ENCODE results near the gene RNF13.
"Not testable (repeated sequence)": the region's sequence is repeated elsewhere in the genome, so short reads cannot be mapped to it uniquely, and the experiment has no call there.

RNF13 gene

DNA sequence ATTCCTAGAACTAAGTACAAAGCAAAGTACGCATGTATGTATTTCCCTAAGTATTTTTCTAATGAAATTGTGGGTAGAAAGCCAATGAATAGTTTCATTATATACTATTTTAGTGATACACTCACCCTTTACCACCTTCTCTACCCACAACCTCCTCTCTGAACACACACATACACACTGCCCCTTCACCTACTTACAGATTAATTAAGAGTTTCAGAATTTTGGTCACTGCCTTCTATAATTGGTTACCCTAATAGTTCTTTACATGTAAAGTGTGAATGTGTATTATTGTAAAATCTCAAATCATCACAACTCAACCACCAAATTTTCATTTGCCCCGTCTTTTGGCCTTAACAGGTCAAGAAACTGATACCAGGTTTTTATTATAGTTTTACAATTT is 150.5 kb downstream of the RNF13 start:
- no peak for DNase-seq

DNA sequence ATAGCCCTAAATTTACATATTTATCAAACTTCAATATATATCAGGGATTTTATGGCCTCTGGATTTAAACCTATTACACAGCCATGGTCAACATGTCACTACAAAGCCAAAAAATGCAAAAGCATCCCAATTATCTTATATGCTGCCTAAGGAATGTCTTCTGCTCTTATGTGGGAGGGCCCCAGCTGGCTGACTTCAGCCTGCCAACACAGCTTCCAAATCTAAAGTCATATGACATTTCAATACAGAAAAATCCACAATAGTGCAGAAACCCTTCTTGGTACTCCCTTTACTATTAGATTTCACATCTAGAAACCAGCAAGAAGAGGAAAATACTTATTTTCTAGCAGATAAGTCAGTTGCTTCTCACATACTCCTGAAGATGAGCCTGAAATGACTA is 151.3 kb downstream of the RNF13 start:
- no peak for DNase-seq

DNA sequence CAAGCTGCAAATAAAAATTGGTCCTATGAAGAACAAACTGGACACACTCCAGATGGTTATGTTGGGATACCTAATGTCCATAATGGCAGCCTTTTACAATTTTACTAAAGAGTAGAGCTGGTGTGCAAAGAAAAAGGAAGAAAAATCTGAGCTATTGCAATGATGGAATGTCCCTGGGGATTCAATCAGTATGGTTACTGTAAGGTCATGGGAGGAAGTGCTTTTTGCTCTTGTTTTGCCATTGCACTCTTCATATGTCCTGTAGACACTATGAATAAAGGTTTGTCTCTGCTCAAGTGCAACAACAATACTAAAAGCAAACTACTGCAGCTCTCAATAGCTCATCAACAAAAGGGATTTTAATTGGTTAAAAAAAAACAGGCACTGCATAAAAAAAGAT is 152.3 kb downstream of the RNF13 start:
- DNase-seq = no peak

DNA sequence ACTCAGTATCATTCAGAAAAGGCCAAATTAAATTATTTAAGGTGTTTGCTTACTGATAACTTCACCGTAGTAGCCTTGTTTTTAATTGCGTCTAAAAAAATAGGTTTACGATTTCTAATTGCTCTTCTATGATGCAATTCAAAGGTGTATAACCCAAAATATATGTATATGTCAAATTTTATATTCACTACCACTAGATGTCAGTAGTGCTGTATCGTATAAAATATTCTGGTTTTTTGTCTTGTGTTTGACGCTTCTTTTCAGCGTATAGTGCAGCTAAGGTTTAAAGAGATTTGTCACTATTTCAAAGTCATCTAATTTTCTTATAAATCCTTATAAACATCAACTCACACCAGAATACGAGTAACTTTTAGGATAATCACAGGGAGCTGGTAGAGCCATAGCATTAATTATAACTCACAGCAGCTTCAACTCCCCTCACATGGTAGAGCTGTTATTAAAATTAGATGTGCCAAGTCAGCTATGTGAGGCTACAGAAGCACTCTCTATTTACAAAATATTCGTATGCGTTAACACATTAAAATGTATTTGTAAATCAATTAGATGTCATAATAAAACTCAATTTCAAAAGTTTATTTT is 154.2 kb downstream of the RNF13 start:
- peak; percentile 59 for DNase-seq

DNA sequence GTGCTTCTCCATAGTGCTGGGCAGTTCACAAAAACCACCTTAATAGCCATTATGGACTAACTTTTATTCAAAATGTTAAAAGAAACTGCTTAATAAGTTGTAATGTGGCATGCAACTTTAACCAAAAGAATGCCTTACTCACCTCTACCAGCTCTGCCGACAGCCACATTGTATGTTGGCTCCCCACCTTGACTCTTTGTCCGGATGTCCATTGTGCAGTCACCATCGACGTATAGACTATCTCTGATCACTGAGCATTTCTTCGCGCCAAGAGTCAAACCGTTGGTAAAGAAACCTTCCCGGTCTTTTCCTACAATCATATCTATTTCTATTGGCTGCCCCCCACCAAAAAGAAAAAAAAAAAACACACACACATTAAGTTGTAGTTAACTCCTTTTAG is 155.2 kb downstream of the RNF13 start:
- DNase-seq = no peak

DNA sequence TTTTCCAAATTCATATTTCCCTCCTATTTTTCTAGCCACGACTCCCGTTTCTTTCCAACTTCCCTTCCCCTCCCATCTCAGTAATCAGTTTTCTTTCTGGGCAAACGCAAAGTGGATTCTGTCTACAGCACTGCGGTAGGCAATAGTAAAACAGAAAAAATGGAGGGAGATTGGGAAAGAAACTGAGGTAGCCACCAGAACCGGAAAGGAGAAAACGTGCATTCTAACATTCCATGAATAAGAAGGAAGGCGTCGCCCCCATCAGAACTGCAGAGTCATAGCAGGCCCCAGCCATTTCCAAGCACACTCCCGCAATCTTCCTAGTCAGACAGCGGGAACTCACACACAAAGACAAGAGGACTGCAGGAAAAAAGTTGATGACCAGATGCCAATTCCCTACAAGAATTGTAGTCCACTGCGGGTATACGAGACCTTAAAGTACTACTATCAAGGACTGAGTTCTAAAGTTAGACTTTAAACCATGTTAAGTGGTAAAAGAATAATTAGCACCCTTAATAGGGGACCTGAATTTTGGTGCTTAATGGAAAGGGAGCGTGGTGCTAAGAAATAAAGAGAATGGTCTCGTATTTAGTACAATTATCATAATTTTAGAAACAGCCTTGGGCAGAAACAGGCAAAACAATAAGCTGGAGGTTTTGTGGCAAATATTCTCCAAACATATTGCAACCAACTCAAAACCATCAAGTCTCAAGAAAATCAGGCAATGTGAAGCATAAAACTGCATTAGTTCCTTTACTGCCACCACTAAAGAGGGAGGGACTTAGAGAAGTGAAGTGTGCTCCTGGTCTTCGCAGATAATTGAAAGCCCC is 156.3 kb downstream of the RNF13 start:
- DNase-seq = peak; percentile 65

DNA sequence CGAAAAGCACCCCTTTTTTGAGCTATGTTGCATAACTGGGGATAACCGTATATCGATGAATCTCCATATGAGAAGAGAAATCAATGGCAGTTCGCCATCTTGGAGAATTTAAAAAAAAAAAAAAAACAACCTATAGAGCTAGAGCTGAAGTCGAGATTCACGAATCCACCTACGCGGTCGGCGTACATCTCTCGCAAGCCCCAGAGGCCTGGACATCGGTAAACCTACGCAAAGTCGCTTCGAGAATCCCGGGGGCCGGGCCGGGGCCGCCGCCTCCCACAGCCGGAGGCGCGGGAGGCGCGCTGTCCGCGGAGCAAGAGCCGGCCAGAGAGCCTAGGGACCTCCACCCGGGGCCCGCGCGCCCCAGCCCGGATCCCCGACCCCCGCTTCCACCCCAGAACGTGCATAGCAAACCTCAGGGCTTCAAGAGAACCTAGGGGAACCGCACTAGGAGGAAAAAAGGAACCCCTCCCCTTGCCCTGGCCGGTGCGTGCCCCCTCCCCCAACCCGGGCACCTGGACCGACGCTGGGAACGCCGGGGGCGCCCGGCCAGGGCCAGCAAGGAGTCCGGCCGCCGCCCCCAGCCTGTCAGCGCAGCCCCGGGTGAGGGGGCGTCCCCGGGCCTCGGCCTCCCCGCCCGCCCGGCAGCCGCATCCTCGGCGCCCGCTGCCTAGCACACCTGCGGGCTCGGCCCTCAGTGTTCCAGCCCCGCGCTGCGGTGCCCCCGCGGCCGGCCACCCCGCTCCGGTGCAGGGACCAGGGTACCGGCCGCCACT is 157.1 kb downstream of the RNF13 start:
- DNase-seq = peak; percentile 86

DNA sequence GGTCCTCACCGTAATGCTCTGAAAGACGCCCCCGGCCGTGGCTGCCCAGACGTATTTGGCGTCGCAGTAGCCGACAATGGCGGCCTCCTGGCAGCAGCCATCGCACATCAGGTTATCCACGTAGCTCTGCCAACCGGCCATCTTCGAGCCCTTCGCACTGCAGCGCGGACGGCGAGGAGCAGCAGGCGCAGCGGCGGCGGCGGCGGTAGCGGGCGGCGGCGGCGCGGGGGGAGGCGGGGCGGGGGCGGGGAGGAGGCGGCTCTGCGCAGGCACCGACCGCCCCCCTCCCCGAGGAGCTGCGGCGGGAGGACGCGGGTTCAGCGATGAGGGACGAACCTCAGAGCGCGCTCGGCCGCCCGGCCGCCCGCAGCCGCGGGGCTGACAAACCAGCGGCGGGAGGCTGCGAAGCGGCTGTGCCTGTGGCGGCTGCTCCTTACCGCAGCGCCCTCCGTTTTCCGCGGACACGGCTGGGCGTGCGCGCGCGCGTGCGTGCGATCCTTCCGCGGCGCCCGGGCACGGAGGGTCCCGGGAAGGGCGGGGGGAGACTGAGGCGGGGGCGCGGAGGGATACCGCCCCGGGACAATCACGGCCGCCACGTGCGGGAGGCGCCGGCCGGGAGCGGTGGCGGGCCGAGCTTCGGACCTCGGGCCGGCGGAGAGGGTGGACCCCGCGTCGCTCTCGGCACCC is 157.8 kb downstream of the RNF13 start, which contains the start of gene PFN2:
TSS of gene PFN2 (minus strand) at position 180 of the 687 bp plus-strand sequence. CDS start at position 141, 39 bp downstream.
- peak; percentile 80 for DNase-seq

DNA sequence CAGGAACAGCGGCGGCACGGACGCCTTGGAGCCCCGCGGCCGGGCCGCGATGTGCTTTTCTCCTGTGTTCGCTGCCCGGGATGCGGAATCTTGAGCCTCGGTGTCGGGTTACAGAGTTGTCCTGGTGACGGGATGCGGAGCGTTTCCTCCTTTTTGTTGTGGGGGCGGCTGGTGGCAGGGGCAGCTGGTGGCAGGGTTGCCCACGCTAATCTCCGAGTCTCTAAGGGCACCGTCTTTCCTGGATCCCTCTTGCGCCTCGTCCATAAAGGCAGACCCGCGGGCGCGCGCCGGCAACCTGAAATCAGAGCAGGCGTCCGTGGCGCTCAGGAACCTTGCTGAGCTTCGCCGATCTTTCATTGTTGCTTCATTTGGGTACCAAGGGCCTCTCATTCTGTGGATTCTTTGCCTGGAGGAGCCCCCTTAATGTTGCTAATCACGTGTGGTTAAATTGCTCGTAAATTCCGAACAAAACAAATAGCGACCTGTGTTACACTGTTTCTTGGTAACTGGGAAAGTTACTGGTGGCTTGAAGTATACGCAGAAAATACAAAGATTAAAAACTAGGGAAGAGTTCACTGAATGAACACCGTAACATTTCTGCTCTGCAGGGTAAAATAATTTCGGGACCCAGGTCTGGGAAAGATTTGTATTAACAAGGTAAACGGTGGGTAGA is 158.5 kb downstream of the RNF13 start:
- DNase-seq = peak; percentile 70

DNA sequence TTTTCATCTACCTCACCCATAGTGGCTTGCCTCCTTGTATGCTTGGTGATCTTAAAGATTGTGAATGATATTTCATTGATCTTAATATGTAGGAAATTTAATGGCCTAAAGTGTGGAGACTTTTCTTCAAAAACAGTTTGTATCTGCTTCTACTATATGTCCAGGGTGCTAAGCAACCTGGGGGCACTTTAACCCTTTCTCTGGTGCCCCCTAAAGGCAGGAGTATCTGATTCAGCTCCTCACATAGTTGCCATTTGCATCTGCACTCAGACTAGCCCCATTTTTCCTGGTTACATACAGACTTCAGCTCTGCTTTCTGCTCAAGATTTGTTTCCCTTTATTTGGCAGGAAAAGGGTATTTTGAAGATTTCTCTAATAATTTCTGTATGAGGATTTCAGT is 162.9 kb downstream of the RNF13 start:
- no peak for DNase-seq

DNA sequence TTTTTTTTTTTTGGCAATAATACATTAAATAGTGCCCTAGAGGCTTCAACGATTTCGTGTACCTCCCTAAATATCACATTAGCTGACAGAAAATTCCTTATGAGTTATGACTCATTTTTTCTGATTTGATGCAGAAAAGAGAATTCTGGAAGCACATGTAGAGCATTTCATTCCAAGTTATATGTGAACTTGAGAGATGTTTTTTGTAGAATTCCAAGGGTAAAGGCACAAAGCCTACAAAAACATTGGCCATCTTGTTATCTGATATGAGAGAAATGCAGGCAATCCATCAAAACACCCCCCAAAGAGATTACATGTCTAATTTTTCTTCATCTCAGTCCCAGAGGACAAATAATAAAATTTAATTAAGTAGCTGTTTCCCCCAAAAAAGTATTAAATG is 164.4 kb downstream of the RNF13 start:
- no peak for DNase-seq

DNA sequence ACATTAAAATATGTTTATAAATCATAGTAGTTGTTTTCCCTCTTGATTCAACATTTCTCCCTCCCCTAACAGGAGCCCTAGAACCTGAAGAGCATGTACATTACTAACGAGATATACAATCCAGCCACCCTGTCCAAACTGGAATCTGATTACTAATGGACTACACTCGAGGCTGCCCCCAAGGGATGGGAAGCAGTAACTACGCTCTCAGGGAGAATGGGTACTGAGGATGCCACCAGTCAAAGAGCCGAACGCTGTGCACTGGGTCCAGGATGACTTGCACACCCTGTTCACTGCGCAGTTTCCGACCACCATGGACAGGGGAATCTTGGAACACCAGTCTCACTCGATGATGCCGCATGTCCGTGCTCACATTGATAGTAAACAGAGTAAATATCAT is 169.0 kb downstream of the RNF13 start:
- not testable (repeated sequence) for DNase-seq

DNA sequence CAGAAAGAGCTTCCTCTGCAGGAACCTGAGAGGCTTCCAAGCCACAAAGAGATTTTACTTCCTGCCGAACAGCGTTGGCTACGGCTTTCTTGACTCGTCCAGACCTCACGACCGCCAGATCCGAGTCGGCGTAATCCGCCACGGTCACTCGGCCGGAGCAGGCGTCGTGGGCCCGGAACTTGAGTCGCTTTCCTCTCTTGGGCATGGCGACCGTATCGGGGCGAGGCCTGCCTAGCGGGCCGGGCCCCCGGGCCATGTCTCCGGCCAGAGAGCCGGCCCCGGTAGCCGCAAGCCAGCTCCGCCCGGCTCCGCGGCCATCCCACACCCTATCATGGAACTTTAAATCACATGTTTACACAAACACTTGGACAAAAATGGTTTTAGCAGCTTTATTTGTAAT is 170.0 kb downstream of the RNF13 start:
- DNase-seq = not testable (repeated sequence)

DNA sequence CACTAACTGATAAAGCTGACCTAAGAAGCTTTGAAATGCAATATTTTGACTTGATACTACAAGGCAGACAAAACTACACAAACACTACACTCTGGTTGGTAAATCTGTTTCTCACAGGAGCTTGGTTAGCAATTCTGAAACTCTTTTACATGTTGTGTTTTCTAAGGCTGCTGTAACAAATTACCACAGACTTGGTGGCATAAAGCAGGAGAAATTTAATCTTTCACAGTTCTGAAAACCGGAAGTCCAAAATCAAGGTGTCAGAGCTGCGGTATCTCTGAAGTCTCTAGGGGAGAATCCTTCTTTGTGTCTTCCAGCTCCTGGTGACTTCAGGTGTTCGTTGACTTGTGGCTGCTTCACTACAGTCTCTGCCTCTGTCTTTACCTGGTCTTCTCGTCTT is 170.6 kb downstream of the RNF13 start:
- no peak for DNase-seq

DNA sequence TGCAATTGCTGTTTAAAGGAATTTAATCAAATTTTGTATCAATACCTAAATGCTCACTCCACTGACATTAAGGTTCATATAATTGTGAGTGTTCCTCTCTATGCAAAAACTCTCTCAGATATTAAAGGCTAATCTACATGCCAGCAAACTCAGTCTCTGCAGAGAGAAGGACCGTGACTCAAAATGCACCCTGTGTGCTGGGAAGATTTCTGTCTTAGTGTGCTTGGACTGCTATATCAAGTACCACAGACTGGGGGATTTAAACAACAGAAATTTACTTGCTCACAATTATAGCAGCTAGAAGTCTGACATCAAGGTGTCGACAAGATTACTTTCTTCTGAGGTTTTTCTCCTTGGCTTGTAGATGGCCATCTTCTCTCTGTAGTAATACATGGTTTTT is 176.3 kb downstream of the RNF13 start:
- no peak for DNase-seq

DNA sequence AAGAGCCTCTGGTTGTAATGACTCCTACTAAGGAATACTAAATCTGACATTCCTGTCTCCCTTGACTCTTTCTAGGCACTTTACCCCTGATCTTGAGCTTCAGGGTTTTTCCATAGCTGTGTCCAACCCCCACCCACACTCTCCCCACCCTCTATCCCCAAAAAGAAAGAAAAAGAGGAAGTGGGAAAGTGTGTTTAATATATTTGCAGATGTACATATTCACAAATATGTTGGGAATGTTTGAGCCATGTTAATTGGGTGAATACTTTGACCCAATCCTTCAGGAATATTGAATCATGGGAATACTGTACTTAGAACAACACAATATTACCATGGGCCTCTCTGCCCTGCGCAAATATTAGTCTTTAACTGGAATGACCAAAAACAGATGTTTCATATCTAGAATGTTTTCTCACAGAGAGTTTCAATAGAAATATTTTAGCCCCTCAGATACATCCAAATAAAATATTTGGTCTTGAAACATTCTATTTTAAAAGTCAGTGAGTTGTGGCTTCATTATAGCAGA is 177.5 kb downstream of the RNF13 start:
- DNase-seq = no peak

DNA sequence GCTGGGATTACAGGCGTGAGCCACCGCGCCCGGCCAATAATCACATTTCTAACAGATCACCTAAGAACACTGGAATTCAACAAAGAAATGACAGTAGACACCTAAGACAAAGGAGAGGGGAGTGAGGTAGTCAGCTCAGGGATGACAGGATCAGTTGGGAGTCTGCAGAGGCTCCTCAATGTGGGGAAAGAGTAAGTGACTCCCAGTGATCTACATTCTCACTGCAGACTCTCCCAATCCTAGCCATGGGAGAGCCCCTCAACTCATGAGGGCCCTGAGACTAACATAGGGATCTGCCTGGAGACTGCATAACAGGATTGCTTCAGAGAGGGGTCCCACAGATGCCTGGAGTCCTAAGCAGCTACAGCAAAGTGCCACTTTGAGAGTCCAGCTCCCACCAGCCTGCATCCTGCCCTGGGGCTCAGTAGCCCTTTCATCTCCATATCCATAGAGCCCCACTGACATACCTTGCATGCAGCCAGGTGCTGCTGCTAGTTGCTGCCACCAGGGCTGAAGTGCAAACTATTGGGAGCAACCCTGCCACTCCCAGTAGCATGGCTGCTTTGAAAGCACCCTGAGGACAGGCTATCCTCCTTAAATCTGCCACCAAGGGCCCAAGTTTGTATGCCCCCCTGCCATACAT is 179.5 kb downstream of the RNF13 start:
- DNase-seq = no peak

DNA sequence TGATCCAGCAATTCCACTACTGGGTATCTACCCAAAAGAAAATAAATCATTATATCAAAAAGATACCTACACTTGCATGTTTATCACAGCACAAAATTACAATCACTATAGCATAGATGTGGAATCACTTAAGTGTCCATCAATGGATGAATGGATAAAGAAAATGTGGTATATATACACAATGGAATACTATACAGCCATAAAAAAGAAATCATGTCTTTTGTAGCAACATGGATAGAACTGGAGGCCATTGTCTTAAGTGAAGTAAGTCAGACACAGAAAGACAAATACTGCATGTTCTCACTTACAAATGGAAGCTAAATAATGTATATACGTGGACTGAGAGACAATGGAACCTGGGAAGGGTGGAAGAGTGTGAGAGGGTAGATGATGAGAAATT is 185.9 kb downstream of the RNF13 start:
- no peak for DNase-seq

DNA sequence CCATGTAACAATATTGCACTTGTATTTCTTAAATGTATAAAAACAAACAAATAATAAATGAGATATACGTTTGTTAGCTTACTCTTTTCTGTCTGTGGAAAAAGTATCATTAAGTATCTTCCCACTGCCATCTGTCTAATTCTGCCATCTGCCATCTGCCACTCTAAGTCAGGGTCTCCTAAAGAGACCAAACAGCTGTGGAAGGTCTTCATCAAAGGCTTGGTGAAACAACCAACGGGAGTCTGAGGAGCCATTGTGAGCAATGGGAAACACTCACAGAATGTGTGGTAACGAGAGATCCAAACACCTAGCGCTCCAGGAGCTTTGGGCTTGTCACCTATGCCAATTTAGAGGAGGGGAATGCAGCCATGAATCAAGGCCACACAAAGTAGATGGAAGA is 186.4 kb downstream of the RNF13 start:
- DNase-seq = no peak

DNA sequence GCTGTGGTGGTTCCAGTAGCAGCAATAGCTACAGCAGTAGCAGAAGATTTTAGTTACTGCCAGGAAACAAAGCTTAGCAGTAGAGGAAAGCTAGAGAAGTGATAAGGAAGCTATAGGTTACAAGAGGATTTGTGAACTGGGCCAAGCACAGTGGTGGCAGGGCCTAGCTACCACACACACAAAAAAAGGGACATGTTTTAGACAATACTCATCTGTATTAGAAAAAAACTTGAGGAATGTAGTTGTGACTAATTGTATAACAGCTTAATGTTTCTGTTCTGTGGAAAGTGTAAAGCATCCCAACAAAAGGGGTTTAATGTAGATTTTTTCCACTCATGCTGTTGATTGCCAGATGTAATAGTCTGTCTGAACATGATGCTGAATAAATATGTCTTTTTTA is 187.6 kb downstream of the RNF13 start:
- DNase-seq = no peak

DNA sequence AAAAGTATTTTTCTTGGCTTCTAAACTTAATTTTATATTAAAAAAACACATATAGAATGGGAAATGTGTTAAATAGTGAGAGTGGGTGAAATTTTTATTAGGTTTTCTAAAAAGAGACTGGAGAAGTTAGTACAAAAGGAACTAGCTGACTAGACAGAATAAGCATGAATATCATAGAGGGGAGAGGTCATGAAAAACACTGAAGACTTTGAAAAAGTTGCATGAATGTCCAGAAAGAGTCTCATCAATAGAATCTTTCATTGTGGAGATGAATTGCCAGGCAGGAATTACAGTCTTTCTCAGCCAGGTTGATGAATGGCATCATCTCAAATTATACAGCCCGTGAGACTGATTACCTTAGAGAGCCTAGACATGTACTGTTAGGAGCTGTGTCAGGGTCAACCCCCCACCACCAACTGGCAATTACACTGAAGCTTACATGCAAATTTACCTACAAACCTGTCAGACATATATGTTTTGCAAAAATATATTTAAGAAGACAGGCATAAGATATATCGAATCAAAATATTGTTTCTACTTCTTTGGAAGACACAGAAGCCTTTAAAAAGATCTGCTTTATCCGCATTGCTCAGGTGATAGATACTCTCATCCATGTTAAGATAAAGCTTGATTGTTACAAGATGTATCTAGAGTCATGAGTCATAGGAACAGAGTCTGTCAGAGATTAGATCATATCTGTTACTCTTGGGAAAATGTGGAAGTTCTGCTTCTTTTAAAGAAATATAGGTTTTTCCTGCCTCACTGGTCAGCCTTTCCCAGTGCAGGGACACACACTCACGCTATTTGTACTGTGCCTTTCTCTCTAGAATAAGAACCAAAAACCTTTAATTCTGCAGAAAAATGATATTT is 192.5 kb downstream of the RNF13 start:
- DNase-seq = no peak

Data from midbrain (tissue), 1 donor.